Sigmoid colon (tissue), 7 donors: Measurements from ENCODE around the gene UBN1. TPM values are rescaled to one million over a fixed set of nuclear protein-coding genes. Genes with fewer than 3 reads are reported as not detected.

Experiments used
- DNase-seq: peaks from one replicate; pipeline ENCODE4 v3.0.0-alpha.2; 2019
- H3K27ac ChIP-seq, 4 donors: fragments of 200-600 bp; sonication (generic); one replicate each; pipeline ENCODE4 v1.5.1; 2016 to 2019; ENCODE audit warnings: mild to moderate bottlenecking in 1 of 4
- H3K27me3 ChIP-seq, 3 donors: fragments of 200-600 bp; sonication (generic); one replicate each; pipeline ENCODE4 v1.5.1; 2019; ENCODE audit warnings: mild to moderate bottlenecking in 1 of 3
- H3K36me3 ChIP-seq, 4 donors: fragments of 200-600 bp; sonication (generic); one replicate each; pipeline ENCODE4 v1.5.1; 2016 to 2019
- H3K4me1 ChIP-seq, 4 donors: fragments of 200-600 bp; sonication (generic); one replicate each; pipeline ENCODE4 v1.5.1; 2017 to 2019
- H3K4me3 ChIP-seq, 4 donors: fragments of 200-600 bp; sonication (generic); one replicate each; pipeline ENCODE4 v1.5.1; 2017 to 2019; ENCODE audit warnings: mild to moderate bottlenecking in 2 of 4, moderate library complexity in 1 of 4
- H3K9me3 ChIP-seq, 4 donors: fragments of 200-600 bp in 3 of 4; sonication (generic) in 3 of 4; one replicate each; pipeline versions ENCODE4 v1.5.1 to v1.6.1; 2013 to 2019
- CTCF ChIP-seq, 4 experiments: fragments of 450-650 bp in 3 of 4; fragments of 200-600 bp in 1 of 4; IDR thresholded peaks; one replicate each; pipeline ENCODE4 v1.5.1; 2016 to 2019; ENCODE audit warnings: antibody characterized with exemption in 4 of 4, mild to moderate bottlenecking in 3 of 4, moderate library complexity in 2 of 4
- EP300 ChIP-seq, 4 donors: sonication (generic); formaldehyde crosslinking; IDR thresholded peaks; one replicate each; pipeline ENCODE4 v1.6.1; 2017; ENCODE audit warnings: antibody characterized with exemption in 4 of 4
- POLR2A ChIP-seq, 2 donors: fragments of 450-650 bp; IDR thresholded peaks; one replicate each; pipeline ENCODE4 v1.6.1; 2016; ENCODE audit warnings: antibody characterized with exemption in 2 of 2, mild to moderate bottlenecking in 2 of 2, moderate library complexity in 2 of 2
- POLR2AphosphoS5 ChIP-seq, 4 donors: sonication (generic); formaldehyde crosslinking; IDR thresholded peaks; one replicate each; pipeline ENCODE4 v1.6.1; 2017; ENCODE audit warnings: antibody characterized with exemption in 4 of 4
- WGBS, 2 donors: extraction: QIAGEN DNeasy Blood & Tissue Kit; methylation state at CpG; one replicate each; pipeline ENCODE4 v1.1.7; 2013; 5-methylcytosine and 5-hydroxymethylcytosine counted together
- intact Hi-C: fragments of 100-400 bp; cut with DNase I; formaldehyde crosslinking; loops from one replicate; pipeline ENCODE4 v1.15.1; 2023
- polyA plus RNA-seq, 3 donors: library from polyadenylated mRNA; stranded (reverse); fragments of 200-250 nt; gene quantifications; one replicate each; pipeline ENCODE4 v1.2.3, GENCODE V29; 2013
- total RNA-seq, 4 donors: library from RNA; depleted of rRNA; stranded (reverse); fragments of >200 nt; gene quantifications; one replicate each; pipeline ENCODE4 v1.1.0, GENCODE V29; 2016
- donor health status: healthy with polysubstance abuse.
- donor health status: Bipolar disorder and iron deficiency.
- donor health status: healthy.

UBN1 gene
- total and polyA plus RNA-seq, 7 donors: 8.4 to 27.7 (median 17.8) TPM

GRCh38 chr16:4920826-4921225 lies 73.5 kb downstream of the UBN1 start:
- H3K27me3 ChIP-seq: no peaks in the 10 kb centered on the region

GRCh38 chr16:4922721-4923342 lies 75.6 kb downstream of the UBN1 start:
- no peaks in the 10 kb centered on the region for H3K36me3 ChIP-seq
- no peak for TF ChIP-seq POLR2AphosphoS5 (IDR thresholded peaks at IDR 0.05)
- no peak for TF ChIP-seq CTCF (IDR thresholded peaks at IDR 0.05)
- TF ChIP-seq POLR2A (IDR thresholded peaks at IDR 0.05): no peak
- TF ChIP-seq EP300 (IDR thresholded peaks at IDR 0.05): no peak
- no peaks in the 10 kb centered on the region for H3K4me1 ChIP-seq
- no peak for DNase-seq
- WGBS, 2 donors: 81 to 83% methylated on average over 18 of the region's 18 CpGs
- H3K27ac ChIP-seq: no peak overlapping the region
- H3K27me3 ChIP-seq: no peaks in the 10 kb centered on the region
- no peak overlapping the region for H3K4me3 ChIP-seq
- intact Hi-C loops: no loop called here
- peaks cover 0 to 10% (median 0%) of the 10 kb centered on the region in 4 donors for H3K9me3 ChIP-seq

More at GRCh38 chr16:4920826-4921225, 73.5 kb downstream of the UBN1 start:
- Histone ChIP-seq H3K4me1 (no peaks in the 10 kb centered on the region), H3K9me3 (no peaks in the 10 kb centered on the region), H3K4me3 (no peak overlapping the region), H3K36me3 (no peaks in the 10 kb centered on the region), H3K27ac (no peak overlapping the region)
- no peak for DNase-seq
- TF ChIP-seq POLR2AphosphoS5 (IDR thresholded peaks at IDR 0.05) (no peak), CTCF (IDR thresholded peaks at IDR 0.05) (no peak), EP300 (IDR thresholded peaks at IDR 0.05) (no peak), POLR2A (IDR thresholded peaks at IDR 0.05) (no peak)
- intact Hi-C loops: no loop called here
- WGBS, 2 donors: 83 to 87% methylated on average over 5 of the region's 5 CpGs

GRCh38 chr16:4923853-4924252 lies 76.6 kb downstream of the UBN1 start:
- 84% methylated on average over 6 of the region's 6 CpGs for WGBS, 2 donors

GRCh38 chr16:4924593-4925292 lies 77.5 kb downstream of the UBN1 start:
- H3K4me3 ChIP-seq: no peak overlapping the region
- no peak for TF ChIP-seq POLR2A (IDR thresholded peaks at IDR 0.05)
- no peak for TF ChIP-seq CTCF (IDR thresholded peaks at IDR 0.05)
- TF ChIP-seq POLR2AphosphoS5 (IDR thresholded peaks at IDR 0.05): no peak
- TF ChIP-seq EP300 (IDR thresholded peaks at IDR 0.05): no peak
- peak overlapping the region in 1 of 4 donors; percentile 34 for H3K27ac ChIP-seq
- no peaks in the 10 kb centered on the region for H3K36me3 ChIP-seq
- peaks cover 0 to 10% (median 0%) of the 10 kb centered on the region in 4 donors for H3K9me3 ChIP-seq
- intact Hi-C loops: no loop called here
- no peaks in the 10 kb centered on the region for H3K4me1 ChIP-seq
- no peak for DNase-seq
- 38 to 58% methylated on average over 12 of the region's 12 CpGs for WGBS, 2 donors
- no peaks in the 10 kb centered on the region for H3K27me3 ChIP-seq

More at GRCh38 chr16:4923853-4924252, 76.6 kb downstream of the UBN1 start:
- peaks cover 0 to 10% (median 0%) of the 10 kb centered on the region in 4 donors for H3K9me3 ChIP-seq
- intact Hi-C loops: no loop called here
- H3K4me3 ChIP-seq: no peak overlapping the region
- no peak for TF ChIP-seq POLR2AphosphoS5 (IDR thresholded peaks at IDR 0.05)
- no peak for TF ChIP-seq EP300 (IDR thresholded peaks at IDR 0.05)
- TF ChIP-seq POLR2A (IDR thresholded peaks at IDR 0.05): no peak
- no peak for TF ChIP-seq CTCF (IDR thresholded peaks at IDR 0.05)
- no peak overlapping the region for H3K27ac ChIP-seq
- no peaks in the 10 kb centered on the region for H3K4me1 ChIP-seq
- DNase-seq: no peak
- no peaks in the 10 kb centered on the region for H3K36me3 ChIP-seq
- no peaks in the 10 kb centered on the region for H3K27me3 ChIP-seq
